K562 (cell line): ENCODE measurements around the gene IL11. TPM values are rescaled to one million over a fixed set of nuclear protein-coding genes. Genes with fewer than 3 reads are reported as not detected.

Experiments used
- ATAC-seq: fragments of 200-7000 bp; cut with Tn5 transposase; 3 replicates; pipeline ENCODE4 v1.9.1; 2020; ENCODE audit warnings: moderate library complexity
- BruUV-seq: library from RNA; stranded (reverse); fragments of 400-500 nt; replicated peaks from 2 replicates; lab custom pipeline; 2021; lab: Mats Ljungman, UMichigan
- CTCF ChIA-PET: fragments of 300-600 bp; formaldehyde crosslinking; extraction: SDS; loops from one replicate; lab custom pipeline; 2021; ENCODE audit warnings: low intra/inter-chr PET ratio; lab: Yijun Ruan, JAX
- POLR2A ChIA-PET: fragments of 300-600, 350-650 bp; sonication (Branson Sonifier 250); formaldehyde crosslinking; extraction: SDS; loops from one replicate; lab custom pipeline; 2021; ENCODE audit warnings: antibody characterized with exemption, inconsistent platforms; lab: Yijun Ruan, JAX
- DNase-seq, 4 experiments: peaks; one replicate each; pipeline versions ENCODE4 v3.0.0 to v3.0.0-alpha.2; 2011 to 2018; ENCODE audit warnings: low spot score in 3 of 4, mixed read lengths in 3 of 4; ENCODE audit errors: extremely low read depth in 1 of 4
- FAIRE-seq: peaks from 2 replicates; lab custom pipeline; 2011; peaks lifted over from hg19 to GRCh38; lab: Jason Lieb, UNC
- H2AFZ ChIP-seq: 2 replicates; pipeline ENCODE4 v1.6.0; 2011; ENCODE audit warnings: low read depth, low read length, control low read depth, inconsistent platforms
- H3K27ac ChIP-seq: fragments of 200-600 bp; 3 replicates; pipeline ENCODE4 v1.8.0; 2011; ENCODE audit warnings: low read depth, mild to moderate bottlenecking, control low read depth, inconsistent platforms, low read length, moderate library complexity, mixed read lengths; ENCODE audit errors: extremely low read depth
- H3K27me3 ChIP-seq, 2 experiments: fragments of 300-600 bp in 1 of 2; 2 replicates in 1 of 2; 3 replicates in 1 of 2; pipeline versions ENCODE4 v1.6.0 to v1.8.0; 2011; ENCODE audit warnings: inconsistent platforms in 2 of 2, low read length in 2 of 2, mild to moderate bottlenecking in 1 of 2, mixed read lengths in 1 of 2, moderate library complexity in 1 of 2; ENCODE audit not compliant: control insufficient read depth in 2 of 2, insufficient read depth in 2 of 2
- H3K36me3 ChIP-seq: fragments of 300-600 bp; 3 replicates; pipeline ENCODE4 v1.8.0; 2011; ENCODE audit warnings: mild to moderate bottlenecking, low read length, inconsistent platforms; ENCODE audit not compliant: control insufficient read depth, insufficient read depth
- H3K4me1 ChIP-seq, 2 experiments: fragments of 200-600 bp in 1 of 2; replicated peaks in 1 of 2; 2 replicates in 1 of 2; 3 replicates in 1 of 2; pipeline versions ENCODE4 v1.5.1 to v1.8.0; 2011; ENCODE audit warnings: inconsistent platforms in 2 of 2, low read length in 2 of 2, mild to moderate bottlenecking in 1 of 2, mixed read lengths in 1 of 2, moderate library complexity in 1 of 2; ENCODE audit not compliant: control insufficient read depth in 2 of 2, insufficient read depth in 2 of 2
- H3K4me2 ChIP-seq: 2 replicates; pipeline ENCODE4 v1.6.1; 2011; ENCODE audit warnings: low read length, control low read depth, inconsistent platforms, mixed read lengths; ENCODE audit not compliant: insufficient read depth
- H3K4me3 ChIP-seq: fragments of 200-600 bp; sonication (generic), shearing (Covaris generic); 2 replicates; pipeline ENCODE4 v1.5.1; 2016; ENCODE audit warnings: control low read depth, inconsistent platforms
- H3K79me2 ChIP-seq: fragments of 200-600 bp; 3 replicates; pipeline ENCODE4 v1.8.0; 2011; ENCODE audit warnings: low read length, inconsistent platforms; ENCODE audit not compliant: control insufficient read depth, insufficient read depth
- H3K9ac ChIP-seq, 2 experiments: 2 replicates each; pipeline versions ENCODE4 v1.6.0 to v1.6.1; 2011; ENCODE audit warnings: low read depth in 2 of 2, low read length in 2 of 2, control low read depth in 1 of 2, inconsistent platforms in 1 of 2, mild to moderate bottlenecking in 1 of 2, mixed read lengths in 1 of 2; ENCODE audit not compliant: insufficient read depth in 1 of 2
- H3K9me1 ChIP-seq: one replicate; pipeline ENCODE4 v1.6.0; 2011; ENCODE audit warnings: inconsistent platforms, mild to moderate bottlenecking, low read length, moderate library complexity; ENCODE audit not compliant: control insufficient read depth, insufficient read depth
- H3K9me3 ChIP-seq: replicated peaks from 2 replicates; pipeline ENCODE4 v1.5.1; 2011; ENCODE audit warnings: low read depth, low read length, inconsistent platforms; ENCODE audit not compliant: control insufficient read depth, insufficient read depth
- H4K20me1 ChIP-seq: replicated peaks from 2 replicates; pipeline ENCODE4 v1.6.1; 2011; ENCODE audit warnings: low read length, inconsistent platforms, mixed read lengths; ENCODE audit not compliant: control insufficient read depth, insufficient read depth
- HSF4 ChIP-seq: fragments of 250-450 bp; sonication (Bioruptor Pico); IDR thresholded peaks from 2 replicates; pipeline ENCODE4 v2.1.2; 2022; ENCODE audit warnings: mild to moderate bottlenecking, moderate library complexity, borderline replicate concordance
- PCBP1 ChIP-seq: fragments of 200-400 bp; formaldehyde crosslinking; IDR thresholded peaks from 2 replicates; pipeline ENCODE4 v1.6.1; 2018; ENCODE audit warnings: mild to moderate bottlenecking, low read depth, low read length; ENCODE audit not compliant: poor library complexity, severe bottlenecking
- POLR2G ChIP-seq: fragments of 200-400 bp; formaldehyde crosslinking; IDR thresholded peaks from 2 replicates; pipeline ENCODE4 v1.6.1; 2017; ENCODE audit warnings: low read depth, mild to moderate bottlenecking, antibody characterized with exemption, low read length, moderate library complexity
- RFX1 ChIP-seq: fragments of 450-650 bp; IDR thresholded peaks from 2 replicates; pipeline ENCODE4 v1.6.1; 2016; ENCODE audit warnings: mild to moderate bottlenecking, moderate library complexity
- SMAD4 ChIP-seq: fragments of 250-450 bp; sonication (Bioruptor Pico); conservative IDR thresholded peaks from 2 replicates; pipeline ENCODE4 v1.8.0; 2021; ENCODE audit warnings: inconsistent platforms, mild to moderate bottlenecking, moderate library complexity
- TCF7L2 ChIP-seq: fragments of 150-350 bp; IDR thresholded peaks from 2 replicates; pipeline ENCODE4 v1.6.1; 2016; ENCODE audit warnings: low read depth, mild to moderate bottlenecking, low read length, moderate library complexity
- U2AF1 ChIP-seq: fragments of 200-400 bp; formaldehyde crosslinking; optimal IDR thresholded peaks from 2 replicates; pipeline ENCODE3; 2017; ENCODE audit warnings: mild to moderate bottlenecking, low read depth, low read length, moderate library complexity
- ZC3H8 ChIP-seq: fragments of 450-650 bp; IDR thresholded peaks from 2 replicates; pipeline ENCODE4 v1.6.1; 2017
- ZNF324 ChIP-seq: fragments of 250-450 bp; sonication (Bioruptor Pico); IDR thresholded peaks from 2 replicates; pipeline ENCODE4 v1.4.0; 2020; ENCODE audit warnings: mild to moderate bottlenecking
- ZNF780A ChIP-seq: fragments of 250-450 bp; sonication (Bioruptor Pico); IDR thresholded peaks from 2 replicates; pipeline ENCODE4 v1.5.0; 2021; ENCODE audit warnings: mild to moderate bottlenecking
- WGBS: fragments of 100-300 bp; shearing (Covaris generic); methylation state at CpG from one replicate; pipeline ENCODE4 v1.1.6; 2016; ENCODE audit warnings: low coverage, mixed read lengths; ENCODE audit not compliant: insufficient coverage; ENCODE audit errors: missing lambda C conversion rate; 5-methylcytosine and 5-hydroxymethylcytosine counted together
- in situ Hi-C: fragments of 300-500 bp; cut with MboI; formaldehyde crosslinking; loops from 4 replicates; pipeline ENCODE4 v1.15.0; 2018; ENCODE audit warnings: inconsistent platforms, mixed read lengths
- intact Hi-C: fragments of 100-400 bp; cut with micrococcal nuclease; formaldehyde crosslinking; loops from 2 replicates; pipeline ENCODE4 v1.14.2; 2022
- polyA plus RNA-seq, 8 experiments: library from polyadenylated mRNA; depleted of rRNA in 4 of 8; stranded (reverse) in 5 of 8; unstranded in 3 of 8; fragments of >200 nt; fragmentation: Nextera tagmentation in 2 of 8; fragmentation: Illumina TruSeq in 1 of 8; extraction: Ambion mirVana in 2 of 8; extraction: Trizol in 1 of 8; gene quantifications; 2 replicates each; pipeline versions ENCODE4 v1.2.1 to v1.2.3, GENCODE V29; 2011 to 2014; ENCODE audit warnings: inconsistent platforms in 1 of 8, missing spikeins in 1 of 8
- total RNA-seq, 7 experiments: library from RNA; depleted of rRNA in 6 of 7; stranded (reverse); fragments of >200 nt in 6 of 7; fragmentation: Illumina TruSeq in 2 of 7; extraction: Trizol in 2 of 7; gene quantifications; 2 replicates each; pipeline versions ENCODE4 v1.2.1 to v1.2.3, GENCODE V29; 2011 to 2021; ENCODE audit warnings: low replicate concordance in 1 of 7
- TF ChIP-seq, protein P1 (sequence below): fragments of 250-450 bp; sonication (Bioruptor Pico); IDR thresholded peaks from 2 replicates; pipeline ENCODE4 v1.9.0; 2021; ENCODE audit warnings: mild to moderate bottlenecking, inconsistent platforms
- TF ChIP-seq, protein P2 (sequence below): fragments of 250-450 bp; sonication (Bioruptor Pico); IDR thresholded peaks from 2 replicates; pipeline ENCODE4 v1.4.0; 2020; ENCODE audit warnings: mild to moderate bottlenecking, moderate library complexity
- TF ChIP-seq, protein P3 (sequence below): fragments of 250-450 bp; sonication (Bioruptor Pico); IDR thresholded peaks from 2 replicates; pipeline ENCODE4 v1.5.0; 2022; ENCODE audit warnings: mild to moderate bottlenecking

IL11 gene
- total and polyA plus RNA-seq, 9 of the 15 experiments (the other 6 are each of a cell fraction or from before 2014, with no cell fraction given), result 0.04 to 0.42 (median 0.06) TPM; not detected in 6

DNA sequence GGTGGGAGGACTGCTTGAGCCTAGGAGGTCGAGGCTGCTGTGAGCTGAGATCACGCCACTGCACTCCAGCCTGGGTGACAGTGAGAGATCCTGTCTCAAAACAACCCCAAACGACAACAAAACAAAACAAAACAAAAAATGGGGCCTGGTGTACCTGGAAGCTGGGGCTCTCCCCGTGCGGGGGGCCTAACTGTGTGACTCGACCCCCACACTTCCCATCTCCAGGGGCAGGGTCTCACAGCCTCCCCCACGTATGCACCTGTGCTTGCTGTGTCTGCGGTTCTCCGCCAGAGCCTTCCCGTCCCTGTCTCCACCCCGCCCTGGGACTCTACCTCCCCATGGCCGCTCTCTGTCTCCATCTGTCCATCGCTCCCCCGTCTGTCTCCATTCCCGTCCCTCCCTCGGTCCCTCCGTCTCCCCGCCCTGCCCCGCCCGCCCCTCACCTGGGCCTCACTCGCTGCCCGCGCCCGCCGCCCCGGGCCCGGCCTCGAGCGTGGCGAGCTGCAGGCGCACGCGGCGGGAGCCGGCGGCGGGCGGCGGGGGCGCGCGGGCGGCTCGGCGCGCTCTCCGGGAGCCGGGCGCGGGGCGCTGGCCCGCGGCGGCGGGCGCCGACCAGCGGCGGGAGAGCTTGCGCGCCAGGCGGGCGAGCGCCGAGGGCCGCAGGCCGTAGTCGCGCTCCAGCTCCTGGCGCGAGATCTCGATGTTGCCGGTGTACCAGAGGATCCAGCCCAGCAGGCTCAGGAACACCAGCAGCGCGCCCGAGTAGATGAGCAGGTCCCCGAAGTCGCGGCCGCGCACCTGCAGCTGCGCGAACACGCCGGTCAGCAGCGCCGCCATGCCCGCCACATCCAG lies 13.2 kb upstream of the IL11 start:
- H3K9me3 ChIP-seq, result no peaks in the 10 kb centered on the region; the same call in 1 of the 2 replicates
- CTCF ChIA-PET, result no interaction called here
- peak overlapping the region; percentile 97 for H3K27ac ChIP-seq
- H3K4me2 ChIP-seq, result peak overlapping the region; percentile 94
- ATAC-seq (peak; percentile 35), DNase-seq (peak; percentile 74 to 78 (median 74)), FAIRE-seq (no peak)
- peak overlapping the region; percentile 77 for H3K4me3 ChIP-seq
- H3K36me3 ChIP-seq, result peaks cover 26% of the 10 kb centered on the region
- intact Hi-C loops (loop anchor here (2.0 kb wide), 1 partner anchor 167 kb away; no protein-coding TSS in a partner anchor), in situ Hi-C loops (no loop called here)
- H3K4me1 ChIP-seq, result peaks cover 32 to 49% of the 10 kb centered on the region in 2 experiments
- 6% methylated on average over 33 of the region's 88 CpGs for WGBS
- H3K9ac ChIP-seq, result peak overlapping the region; percentile 94 to 97
- H3K79me2 ChIP-seq, result peaks cover 59% of the 10 kb centered on the region
- peaks cover 3% of the 10 kb centered on the region for H3K9me1 ChIP-seq
- H2AFZ ChIP-seq, result peak overlapping the region; percentile 89
- TSS peak; percentile 80 for BruUV-seq
- peaks cover 25% of the 10 kb centered on the region for H4K20me1 ChIP-seq
- POLR2A ChIA-PET, result interaction anchor here (0.5 to 12.9 kb wide), 23 partner anchors 8 to 474 kb away, joined by 3 to 195 read pairs (median 4); partner anchors contain the start of genes ISOC2, KMT5C, PTPRH and UBE2S
- no peaks in the 10 kb centered on the region for H3K27me3 ChIP-seq
- TF ChIP-seq HSF4 (CRISPR knock-in tag) (no peak), ZC3H8 (no peak), ZNF324 (CRISPR knock-in tag) (no peak), POLR2G (peak; percentile 83), ZNF780A (CRISPR knock-in tag) (no peak), RFX1 (no peak), PCBP1 (no peak), SMAD4 (CRISPR knock-in tag) (no peak; the same call in 1 of the 2 replicates), U2AF1 (no peak), TCF7L2 (no peak)
- TF ChIP-seq, protein P1, sequence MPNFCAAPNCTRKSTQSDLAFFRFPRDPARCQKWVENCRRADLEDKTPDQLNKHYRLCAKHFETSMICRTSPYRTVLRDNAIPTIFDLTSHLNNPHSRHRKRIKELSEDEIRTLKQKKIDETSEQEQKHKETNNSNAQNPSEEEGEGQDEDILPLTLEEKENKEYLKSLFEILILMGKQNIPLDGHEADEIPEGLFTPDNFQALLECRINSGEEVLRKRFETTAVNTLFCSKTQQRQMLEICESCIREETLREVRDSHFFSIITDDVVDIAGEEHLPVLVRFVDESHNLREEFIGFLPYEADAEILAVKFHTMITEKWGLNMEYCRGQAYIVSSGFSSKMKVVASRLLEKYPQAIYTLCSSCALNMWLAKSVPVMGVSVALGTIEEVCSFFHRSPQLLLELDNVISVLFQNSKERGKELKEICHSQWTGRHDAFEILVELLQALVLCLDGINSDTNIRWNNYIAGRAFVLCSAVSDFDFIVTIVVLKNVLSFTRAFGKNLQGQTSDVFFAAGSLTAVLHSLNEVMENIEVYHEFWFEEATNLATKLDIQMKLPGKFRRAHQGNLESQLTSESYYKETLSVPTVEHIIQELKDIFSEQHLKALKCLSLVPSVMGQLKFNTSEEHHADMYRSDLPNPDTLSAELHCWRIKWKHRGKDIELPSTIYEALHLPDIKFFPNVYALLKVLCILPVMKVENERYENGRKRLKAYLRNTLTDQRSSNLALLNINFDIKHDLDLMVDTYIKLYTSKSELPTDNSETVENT (CRISPR knock-in tag), result peak; percentile 50; the same call in 1 of the 2 replicates
- TF ChIP-seq, protein P2, sequence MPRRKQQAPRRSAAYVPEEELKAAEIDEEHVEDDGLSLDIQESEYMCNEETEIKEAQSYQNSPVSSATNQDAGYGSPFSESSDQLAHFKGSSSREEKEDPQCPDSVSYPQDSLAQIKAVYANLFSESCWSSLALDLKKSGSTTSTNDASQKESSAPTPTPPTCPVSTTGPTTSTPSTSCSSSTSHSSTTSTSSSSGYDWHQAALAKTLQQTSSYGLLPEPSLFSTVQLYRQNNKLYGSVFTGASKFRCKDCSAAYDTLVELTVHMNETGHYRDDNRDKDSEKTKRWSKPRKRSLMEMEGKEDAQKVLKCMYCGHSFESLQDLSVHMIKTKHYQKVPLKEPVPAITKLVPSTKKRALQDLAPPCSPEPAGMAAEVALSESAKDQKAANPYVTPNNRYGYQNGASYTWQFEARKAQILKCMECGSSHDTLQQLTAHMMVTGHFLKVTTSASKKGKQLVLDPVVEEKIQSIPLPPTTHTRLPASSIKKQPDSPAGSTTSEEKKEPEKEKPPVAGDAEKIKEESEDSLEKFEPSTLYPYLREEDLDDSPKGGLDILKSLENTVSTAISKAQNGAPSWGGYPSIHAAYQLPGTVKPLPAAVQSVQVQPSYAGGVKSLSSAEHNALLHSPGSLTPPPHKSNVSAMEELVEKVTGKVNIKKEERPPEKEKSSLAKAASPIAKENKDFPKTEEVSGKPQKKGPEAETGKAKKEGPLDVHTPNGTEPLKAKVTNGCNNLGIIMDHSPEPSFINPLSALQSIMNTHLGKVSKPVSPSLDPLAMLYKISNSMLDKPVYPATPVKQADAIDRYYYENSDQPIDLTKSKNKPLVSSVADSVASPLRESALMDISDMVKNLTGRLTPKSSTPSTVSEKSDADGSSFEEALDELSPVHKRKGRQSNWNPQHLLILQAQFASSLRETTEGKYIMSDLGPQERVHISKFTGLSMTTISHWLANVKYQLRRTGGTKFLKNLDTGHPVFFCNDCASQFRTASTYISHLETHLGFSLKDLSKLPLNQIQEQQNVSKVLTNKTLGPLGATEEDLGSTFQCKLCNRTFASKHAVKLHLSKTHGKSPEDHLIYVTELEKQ, result no peak
- TF ChIP-seq, protein P3, sequence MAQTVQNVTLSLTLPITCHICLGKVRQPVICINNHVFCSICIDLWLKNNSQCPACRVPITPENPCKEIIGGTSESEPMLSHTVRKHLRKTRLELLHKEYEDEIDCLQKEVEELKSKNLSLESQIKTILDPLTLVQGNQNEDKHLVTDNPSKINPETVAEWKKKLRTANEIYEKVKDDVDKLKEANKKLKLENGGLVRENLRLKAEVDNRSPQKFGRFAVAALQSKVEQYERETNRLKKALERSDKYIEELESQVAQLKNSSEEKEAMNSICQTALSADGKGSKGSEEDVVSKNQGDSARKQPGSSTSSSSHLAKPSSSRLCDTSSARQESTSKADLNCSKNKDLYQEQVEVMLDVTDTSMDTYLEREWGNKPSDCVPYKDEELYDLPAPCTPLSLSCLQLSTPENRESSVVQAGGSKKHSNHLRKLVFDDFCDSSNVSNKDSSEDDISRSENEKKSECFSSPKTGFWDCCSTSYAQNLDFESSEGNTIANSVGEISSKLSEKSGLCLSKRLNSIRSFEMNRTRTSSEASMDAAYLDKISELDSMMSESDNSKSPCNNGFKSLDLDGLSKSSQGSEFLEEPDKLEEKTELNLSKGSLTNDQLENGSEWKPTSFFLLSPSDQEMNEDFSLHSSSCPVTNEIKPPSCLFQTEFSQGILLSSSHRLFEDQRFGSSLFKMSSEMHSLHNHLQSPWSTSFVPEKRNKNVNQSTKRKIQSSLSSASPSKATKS (CRISPR knock-in tag), result no peak
